Tibial nerve (tissue), 3 donors: Measurements from ENCODE around the gene SUDS3.

Experiments
- POLR2A ChIP-seq, 2 donors: fragments of 450-650 bp; IDR thresholded peaks; one replicate each; pipeline ENCODE4 v1.6.1; 2017; ENCODE audit warnings: antibody characterized with exemption in 2 of 2, mild to moderate bottlenecking in 2 of 2, moderate library complexity in 2 of 2
- TF ChIP-seq, protein P1 (sequence below), 5 experiments: fragments of 200-600 bp in 3 of 5; fragments of 450-650 bp in 2 of 5; sonication (generic) in 3 of 5; IDR thresholded peaks; one replicate each; pipeline ENCODE4 v1.5.1; 2016 to 2019; ENCODE audit warnings: antibody characterized with exemption in 5 of 5, mild to moderate bottlenecking in 3 of 5, moderate library complexity in 2 of 5

DNA sequence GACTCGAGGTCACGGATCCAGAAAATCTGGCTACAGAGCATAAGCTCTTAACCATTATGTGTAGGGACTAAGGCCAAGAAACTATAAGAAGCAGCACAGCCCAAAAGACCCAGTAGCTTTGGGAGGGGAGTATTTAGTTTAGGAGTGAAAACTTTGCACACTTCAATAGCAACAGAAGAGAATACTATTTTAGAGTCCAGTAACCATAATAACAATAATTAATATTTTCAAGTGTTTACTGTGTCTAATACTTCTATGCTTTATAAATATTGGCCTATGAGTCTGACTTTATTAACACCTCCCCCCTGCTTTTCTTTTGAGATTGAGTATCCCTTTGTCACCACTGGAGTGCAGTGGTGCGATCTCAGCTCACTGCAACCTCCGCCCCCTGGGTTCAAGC is 82.8 kb downstream of the SUDS3 start:
- TF ChIP-seq, protein P1, sequence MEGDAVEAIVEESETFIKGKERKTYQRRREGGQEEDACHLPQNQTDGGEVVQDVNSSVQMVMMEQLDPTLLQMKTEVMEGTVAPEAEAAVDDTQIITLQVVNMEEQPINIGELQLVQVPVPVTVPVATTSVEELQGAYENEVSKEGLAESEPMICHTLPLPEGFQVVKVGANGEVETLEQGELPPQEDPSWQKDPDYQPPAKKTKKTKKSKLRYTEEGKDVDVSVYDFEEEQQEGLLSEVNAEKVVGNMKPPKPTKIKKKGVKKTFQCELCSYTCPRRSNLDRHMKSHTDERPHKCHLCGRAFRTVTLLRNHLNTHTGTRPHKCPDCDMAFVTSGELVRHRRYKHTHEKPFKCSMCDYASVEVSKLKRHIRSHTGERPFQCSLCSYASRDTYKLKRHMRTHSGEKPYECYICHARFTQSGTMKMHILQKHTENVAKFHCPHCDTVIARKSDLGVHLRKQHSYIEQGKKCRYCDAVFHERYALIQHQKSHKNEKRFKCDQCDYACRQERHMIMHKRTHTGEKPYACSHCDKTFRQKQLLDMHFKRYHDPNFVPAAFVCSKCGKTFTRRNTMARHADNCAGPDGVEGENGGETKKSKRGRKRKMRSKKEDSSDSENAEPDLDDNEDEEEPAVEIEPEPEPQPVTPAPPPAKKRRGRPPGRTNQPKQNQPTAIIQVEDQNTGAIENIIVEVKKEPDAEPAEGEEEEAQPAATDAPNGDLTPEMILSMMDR (IDR thresholded peaks at IDR 0.05), result no peak
- TF ChIP-seq POLR2A (IDR thresholded peaks at IDR 0.05), result no peak
